Activated CD8-positive, alpha-beta memory T cell treated with anti-CD3 and anti-CD28 coated beads, Interleukin-2, amount 50 U/mL, for 4 hours (primary cell): ENCODE data around the gene LCN2.
"Not testable (repeated sequence)": the region's sequence is repeated elsewhere in the genome, so short reads cannot be mapped to it uniquely, and the experiment has no call there.

Experiments used
- DNase-seq: peaks from one replicate; pipeline ENCODE4 v3.0.0-alpha.2; 2020

The LCN2 gene

DNA sequence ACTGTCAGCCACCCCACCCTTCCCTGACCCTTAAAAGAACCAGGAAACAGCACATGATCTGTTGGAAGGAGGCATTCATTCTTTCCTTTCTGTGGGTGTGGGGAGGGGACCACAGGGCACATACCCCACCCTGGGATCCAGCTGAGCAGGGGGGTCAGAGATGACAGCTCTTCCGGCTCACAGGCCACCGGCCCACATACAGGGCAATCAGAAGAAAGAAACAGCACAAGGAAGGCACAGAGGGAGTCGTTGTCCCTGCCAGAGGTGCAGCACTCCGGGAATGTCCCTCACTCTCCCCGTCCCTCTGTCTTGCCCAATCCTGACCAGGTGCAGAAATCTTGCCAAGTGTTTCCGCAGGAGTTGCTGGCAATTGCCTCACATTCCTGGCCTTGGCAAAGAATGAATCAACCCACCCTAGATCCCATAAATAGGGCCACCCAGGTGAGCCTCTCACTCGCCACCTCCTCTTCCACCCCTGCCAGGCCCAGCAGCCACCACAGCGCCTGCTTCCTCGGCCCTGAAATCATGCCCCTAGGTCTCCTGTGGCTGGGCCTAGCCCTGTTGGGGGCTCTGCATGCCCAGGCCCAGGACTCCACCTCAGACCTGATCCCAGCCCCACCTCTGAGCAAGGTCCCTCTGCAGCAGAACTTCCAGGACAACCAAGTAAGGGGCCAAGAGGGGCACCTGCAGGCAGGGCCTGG is at the start of gene LCN2:
LCN2 (plus strand) TSS at position 453 of the 701 bp plus-strand sequence; CDS start at position 526, 73 bp downstream.
- DNase-seq = no peak

DNA sequence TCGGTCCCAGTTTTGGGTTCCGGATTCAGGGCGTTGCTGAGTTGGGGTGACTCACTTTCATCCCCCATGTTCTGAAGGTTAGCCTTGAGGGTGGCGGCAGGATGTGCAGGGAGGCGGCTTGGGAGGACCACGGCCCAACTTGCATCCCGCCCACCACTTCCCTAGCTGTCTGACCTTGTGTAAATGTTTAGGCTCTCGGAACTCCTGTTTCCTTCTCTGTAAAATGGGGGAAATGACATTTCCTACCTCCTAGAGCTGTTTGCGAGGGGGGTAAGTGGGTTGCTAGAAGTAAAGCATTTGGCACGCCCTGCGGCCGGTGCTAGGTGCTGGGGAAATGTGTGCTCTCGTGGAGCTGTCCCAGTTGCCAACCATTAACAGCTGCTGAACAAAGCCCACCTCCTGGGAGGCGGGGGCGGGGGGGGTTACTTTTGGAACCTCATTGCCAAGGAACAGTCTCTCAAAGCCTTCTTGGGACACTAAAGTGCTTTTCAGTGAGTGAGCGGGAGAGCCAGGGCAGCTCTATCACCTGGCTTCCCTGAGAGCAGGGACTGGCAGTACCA is 49.2 kb upstream of the LCN2 start:
- DNase-seq = no peak

GRCh38 chr9:128100581-128100980 is 48.7 kb upstream of the LCN2 start:
- DNase-seq = no peak

- no peak for DNase-seq
These were observed 48.0 kb upstream of the LCN2 start for GRCh38 chr9:128101231-128101661.

- no peak for DNase-seq
These were observed 47.6 kb upstream of the LCN2 start for GRCh38 chr9:128101690-128102089.

GRCh38 chr9:128102196-128102595 is 47.1 kb upstream of the LCN2 start:
- no peak for DNase-seq

GRCh38 chr9:128102861-128103588 is 46.2 kb upstream of the LCN2 start:
- no peak for DNase-seq

GRCh38 chr9:128103589-128103962 is 45.7 kb upstream of the LCN2 start:
- DNase-seq = peak; percentile 41

GRCh38 chr9:128104171-128104618 is 45.1 kb upstream of the LCN2 start:
- no peak for DNase-seq

DNA sequence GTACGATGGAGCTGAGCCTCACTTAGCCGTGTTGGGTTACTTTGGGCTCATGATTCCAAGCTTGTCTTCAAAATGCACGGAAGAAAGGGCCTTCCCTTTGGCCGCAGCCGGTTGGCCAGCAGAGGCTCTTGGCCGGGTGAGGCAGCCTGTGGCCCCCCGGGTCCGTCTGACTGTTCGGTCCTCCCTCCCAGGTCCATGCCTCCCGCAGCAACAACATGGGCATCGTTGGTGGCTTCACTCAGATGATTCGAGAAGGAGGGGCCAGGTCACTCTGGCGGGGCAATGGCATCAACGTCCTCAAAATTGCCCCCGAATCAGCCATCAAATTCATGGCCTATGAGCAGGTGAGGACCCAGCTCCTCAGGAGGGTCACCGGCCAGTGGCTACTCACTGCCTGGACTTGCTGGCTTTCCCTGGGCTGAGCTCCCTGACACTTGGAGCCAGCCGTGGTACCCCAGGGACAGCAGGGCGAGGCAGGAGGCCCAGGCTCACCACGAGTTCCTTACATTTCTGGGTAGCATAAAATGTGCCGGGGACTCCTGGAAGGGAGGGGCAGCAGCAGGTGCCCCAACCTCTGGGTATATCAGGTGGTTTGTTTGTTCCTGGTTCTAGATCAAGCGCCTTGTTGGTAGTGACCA is 43.6 kb upstream of the LCN2 start:
- no peak for DNase-seq

- no peak for DNase-seq
These were observed 42.9 kb upstream of the LCN2 start for GRCh38 chr9:128106181-128106939.

DNA sequence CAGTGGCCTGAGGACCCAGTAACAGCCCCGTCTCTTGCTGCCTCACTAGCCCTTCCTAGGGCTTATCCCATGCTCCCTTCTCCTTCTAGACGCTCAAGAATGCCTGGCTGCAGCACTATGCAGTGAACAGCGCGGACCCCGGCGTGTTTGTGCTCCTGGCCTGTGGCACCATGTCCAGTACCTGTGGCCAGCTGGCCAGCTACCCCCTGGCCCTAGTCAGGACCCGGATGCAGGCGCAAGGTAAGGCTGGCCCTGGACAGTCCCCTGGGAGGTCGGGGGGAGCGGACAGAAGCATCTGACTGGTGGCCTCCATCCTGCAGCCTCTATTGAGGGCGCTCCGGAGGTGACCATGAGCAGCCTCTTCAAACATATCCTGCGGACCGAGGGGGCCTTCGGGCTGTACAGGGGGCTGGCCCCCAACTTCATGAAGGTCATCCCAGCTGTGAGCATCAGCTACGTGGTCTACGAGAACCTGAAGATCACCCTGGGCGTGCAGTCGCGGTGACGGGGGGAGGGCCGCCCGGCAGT is 42.2 kb upstream of the LCN2 start:
- DNase-seq = no peak

GRCh38 chr9:128107468-128108268 is 41.6 kb upstream of the LCN2 start:
- no peak for DNase-seq

DNA sequence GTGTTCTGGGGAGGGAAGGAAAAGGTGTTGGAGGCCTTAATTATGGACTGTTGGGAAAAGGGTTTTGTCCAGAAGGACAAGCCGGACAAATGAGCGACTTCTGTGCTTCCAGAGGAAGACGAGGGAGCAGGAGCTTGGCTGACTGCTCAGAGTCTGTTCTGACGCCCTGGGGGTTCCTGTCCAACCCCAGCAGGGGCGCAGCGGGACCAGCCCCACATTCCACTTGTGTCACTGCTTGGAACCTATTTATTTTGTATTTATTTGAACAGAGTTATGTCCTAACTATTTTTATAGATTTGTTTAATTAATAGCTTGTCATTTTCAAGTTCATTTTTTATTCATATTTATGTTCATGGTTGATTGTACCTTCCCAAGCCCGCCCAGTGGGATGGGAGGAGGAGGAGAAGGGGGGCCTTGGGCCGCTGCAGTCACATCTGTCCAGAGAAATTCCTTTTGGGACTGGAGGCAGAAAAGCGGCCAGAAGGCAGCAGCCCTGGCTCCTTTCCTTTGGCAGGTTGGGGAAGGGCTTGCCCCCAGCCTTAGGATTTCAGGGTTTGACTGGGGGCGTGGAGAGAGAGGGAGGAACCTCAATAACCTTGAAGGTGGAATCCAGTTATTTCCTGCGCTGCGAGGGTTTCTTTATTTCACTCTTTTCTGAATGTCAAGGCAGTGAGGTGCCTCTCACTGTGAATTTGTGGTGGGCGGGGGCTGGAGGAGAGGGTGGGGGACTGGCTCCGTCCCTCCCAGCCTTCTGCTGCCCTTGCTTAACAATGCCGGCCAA is 40.8 kb upstream of the LCN2 start:
- DNase-seq = no peak

- no peak for DNase-seq
These were observed 40.1 kb upstream of the LCN2 start for GRCh38 chr9:128109050-128109709.

GRCh38 chr9:128111726-128112125 is 37.5 kb upstream of the LCN2 start:
- not testable (repeated sequence) for DNase-seq

DNA sequence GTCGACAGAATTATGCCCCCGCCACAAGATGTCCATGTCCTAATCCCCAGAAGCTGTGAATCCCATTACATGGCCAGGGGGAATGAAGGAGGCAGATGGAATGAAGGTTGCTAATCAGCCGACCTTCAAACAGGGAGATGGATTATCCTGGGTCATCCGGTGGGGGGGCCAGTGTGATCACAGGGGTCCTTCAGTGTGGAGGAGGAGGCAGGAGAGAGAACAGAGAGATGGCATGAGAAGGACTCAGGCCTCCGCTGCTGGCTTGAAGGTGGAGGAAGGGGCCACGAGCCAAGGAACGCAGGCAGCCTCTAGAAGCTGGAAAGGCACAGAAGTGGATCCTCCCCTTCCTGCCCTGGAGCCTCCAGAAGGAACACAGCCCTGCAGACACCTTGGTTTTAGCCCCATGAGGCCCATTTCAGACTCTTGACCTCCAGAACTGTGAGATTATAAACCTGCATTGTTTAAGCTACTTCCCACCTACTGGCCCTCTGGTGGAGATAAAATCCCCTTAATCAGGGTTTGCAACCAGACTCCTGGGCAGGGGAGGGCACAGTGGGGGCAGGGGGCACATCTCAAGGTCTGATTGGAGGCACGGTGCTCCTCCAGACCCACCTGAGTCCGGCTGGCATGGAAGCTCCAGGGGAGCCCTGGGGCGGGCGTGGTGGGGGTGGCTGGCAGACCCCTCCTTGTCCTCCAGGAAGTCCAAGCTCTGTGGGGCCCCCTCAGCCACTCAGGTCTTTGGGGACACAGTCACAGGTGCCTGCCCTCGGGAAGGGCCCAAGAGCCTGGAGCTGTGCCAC is 35.5 kb upstream of the LCN2 start:
- no peak for DNase-seq

- no peak for DNase-seq
These were observed 34.7 kb upstream of the LCN2 start for GRCh38 chr9:128114326-128115186.
